HEK293T (cell line): Measurements from ENCODE around the gene MPRIP.
"Not testable (repeated sequence)": the region's sequence is repeated elsewhere in the genome, so short reads cannot be mapped to it uniquely, and the experiment has no call there.

Experiments
- CTCF ChIA-PET: fragments of 350-600 bp; formaldehyde crosslinking; extraction: SDS; loops from one replicate; lab custom pipeline; 2021; ENCODE audit warnings: antibody characterized with exemption, inconsistent platforms; lab: Yijun Ruan, JAX
- POLR2A ChIA-PET: fragments of 350-600 bp; formaldehyde crosslinking; extraction: SDS; loops from one replicate; lab custom pipeline; 2020; ENCODE audit warnings: antibody characterized with exemption, inconsistent platforms; lab: Yijun Ruan, JAX
- DNase-seq: peaks from one replicate; pipeline ENCODE4 v3.0.0; 2012; ENCODE audit warnings: mixed read lengths; ENCODE audit errors: extremely low spot score
- ARNT ChIP-seq: fragments of 450-650 bp; IDR thresholded peaks from 2 replicates; pipeline ENCODE4 v1.6.1; 2017; ENCODE audit warnings: mild to moderate bottlenecking
- BHLHE40 ChIP-seq: fragments of 450-650 bp; IDR thresholded peaks from 2 replicates; pipeline ENCODE4 v1.6.1; 2016; ENCODE audit warnings: mild to moderate bottlenecking, moderate library complexity, borderline replicate concordance
- CTBP1 ChIP-seq: fragments of 450-650 bp; IDR thresholded peaks from 2 replicates; pipeline ENCODE4 v1.6.1; 2016; ENCODE audit warnings: borderline replicate concordance
- ELF4 ChIP-seq: fragments of 450-650 bp; IDR thresholded peaks from 2 replicates; pipeline ENCODE4 v1.6.1; 2017; ENCODE audit warnings: antibody characterized with exemption
- FOXA1 ChIP-seq: fragments of 450-650 bp; IDR thresholded peaks from 2 replicates; pipeline ENCODE4 v1.6.1; 2016; ENCODE audit warnings: mild to moderate bottlenecking
- FOXK2 ChIP-seq: fragments of 450-650 bp; IDR thresholded peaks from 2 replicates; pipeline ENCODE4 v1.6.1; 2016; ENCODE audit warnings: mild to moderate bottlenecking
- FOXM1 ChIP-seq: fragments of 450-650 bp; IDR thresholded peaks from 2 replicates; pipeline ENCODE4 v1.6.1; 2017; ENCODE audit warnings: mild to moderate bottlenecking, borderline replicate concordance
- HDGF ChIP-seq: fragments of 450-650 bp; IDR thresholded peaks from 2 replicates; pipeline ENCODE4 v1.6.1; 2017; ENCODE audit warnings: antibody characterized with exemption, borderline replicate concordance
- L3MBTL2 ChIP-seq: fragments of 450-650 bp; conservative IDR thresholded peaks from 2 replicates; pipeline ENCODE4 v1.6.1; 2016; ENCODE audit warnings: mild to moderate bottlenecking
- LEF1 ChIP-seq: fragments of 450-650 bp; IDR thresholded peaks from 2 replicates; pipeline ENCODE4 v1.6.1; 2017; ENCODE audit warnings: mild to moderate bottlenecking, borderline replicate concordance
- NFRKB ChIP-seq: fragments of 450-650 bp; IDR thresholded peaks from 2 replicates; pipeline ENCODE4 v1.6.1; 2016; ENCODE audit warnings: mild to moderate bottlenecking, moderate library complexity
- PKNOX1 ChIP-seq: fragments of 450-650 bp; IDR thresholded peaks from 2 replicates; pipeline ENCODE4 v1.6.1; 2016
- SP1 ChIP-seq: fragments of 450-650 bp; IDR thresholded peaks from 2 replicates; pipeline ENCODE4 v1.6.1; 2017
- SUZ12 ChIP-seq: fragments of 450-650 bp; IDR thresholded peaks from 2 replicates; pipeline ENCODE4 v1.6.1; 2016; ENCODE audit warnings: mild to moderate bottlenecking
- TARDBP ChIP-seq: fragments of 450-650 bp; IDR thresholded peaks from 2 replicates; pipeline ENCODE4 v1.6.1; 2016
- ZNF384 ChIP-seq: fragments of 450-650 bp; IDR thresholded peaks from 2 replicates; pipeline ENCODE4 v1.6.1; 2016

Gene MPRIP

GRCh38 chr17:17011043-17011907 lies 31.0 kb upstream of the MPRIP start:
- POLR2A ChIA-PET, DNase-seq, CTCF ChIA-PET: not testable (repeated sequence)

DNA sequence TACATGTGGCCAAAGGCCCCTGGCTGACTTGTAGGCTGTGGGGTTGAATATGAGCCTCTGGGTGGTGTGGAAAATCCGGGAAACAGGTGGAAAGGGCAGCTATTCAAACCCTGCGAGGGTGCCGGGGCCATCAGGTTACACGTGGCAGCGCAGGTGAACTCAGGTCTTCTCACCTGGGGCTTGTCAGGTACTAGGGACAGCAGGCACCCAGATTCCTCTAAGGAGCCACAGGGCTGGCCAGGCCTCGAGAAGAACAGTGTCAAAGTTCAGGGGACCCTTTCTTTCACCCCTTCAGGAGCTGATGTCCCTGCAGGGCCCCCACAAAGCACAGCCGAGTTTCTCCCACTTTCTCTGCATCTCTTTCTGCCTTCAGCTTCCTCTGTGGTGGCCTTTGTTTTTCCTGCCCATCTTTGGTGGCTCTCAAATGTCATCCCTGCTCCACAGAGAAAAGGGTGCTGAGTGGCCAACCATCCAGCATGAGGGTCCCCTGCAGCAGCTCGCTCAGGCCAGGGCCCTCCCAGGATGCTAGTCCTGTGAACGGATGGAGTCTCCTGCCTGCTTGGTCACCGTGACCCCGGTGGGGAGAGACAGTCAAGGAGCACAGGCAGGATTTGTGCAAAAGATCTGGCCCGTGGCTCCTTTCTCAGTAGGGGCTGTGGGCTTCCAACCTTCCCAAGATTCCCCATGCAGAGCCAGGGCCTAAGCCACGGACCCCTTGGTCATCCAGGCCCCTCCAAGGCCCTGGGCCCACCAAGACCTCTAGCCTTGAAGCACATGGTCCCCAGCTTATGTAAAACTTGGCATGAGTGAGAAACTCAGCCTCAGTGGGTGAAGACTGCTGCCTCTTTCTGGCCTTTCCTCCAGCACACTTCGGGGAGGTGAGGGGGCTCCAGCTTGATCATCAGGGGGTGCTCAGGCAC lies 28.2 kb upstream of the MPRIP start:
- CTCF ChIA-PET, POLR2A ChIA-PET, DNase-seq: not testable (repeated sequence)

GRCh38 chr17:17014748-17015124 lies 27.5 kb upstream of the MPRIP start:
- CTCF ChIA-PET, DNase-seq, POLR2A ChIA-PET: not testable (repeated sequence)

- no peak for DNase-seq
- POLR2A ChIA-PET: no interaction called here
- TF ChIP-seq HDGF: no peak
- no peak for TF ChIP-seq SP1
- TF ChIP-seq ARNT: no peak
- no peak for TF ChIP-seq LEF1
- TF ChIP-seq SUZ12: no peak
- no peak for TF ChIP-seq BHLHE40
- CTCF ChIA-PET: no interaction called here
Measured at GRCh38 chr17:17015230-17015629, 27.0 kb upstream of the MPRIP start.

DNA sequence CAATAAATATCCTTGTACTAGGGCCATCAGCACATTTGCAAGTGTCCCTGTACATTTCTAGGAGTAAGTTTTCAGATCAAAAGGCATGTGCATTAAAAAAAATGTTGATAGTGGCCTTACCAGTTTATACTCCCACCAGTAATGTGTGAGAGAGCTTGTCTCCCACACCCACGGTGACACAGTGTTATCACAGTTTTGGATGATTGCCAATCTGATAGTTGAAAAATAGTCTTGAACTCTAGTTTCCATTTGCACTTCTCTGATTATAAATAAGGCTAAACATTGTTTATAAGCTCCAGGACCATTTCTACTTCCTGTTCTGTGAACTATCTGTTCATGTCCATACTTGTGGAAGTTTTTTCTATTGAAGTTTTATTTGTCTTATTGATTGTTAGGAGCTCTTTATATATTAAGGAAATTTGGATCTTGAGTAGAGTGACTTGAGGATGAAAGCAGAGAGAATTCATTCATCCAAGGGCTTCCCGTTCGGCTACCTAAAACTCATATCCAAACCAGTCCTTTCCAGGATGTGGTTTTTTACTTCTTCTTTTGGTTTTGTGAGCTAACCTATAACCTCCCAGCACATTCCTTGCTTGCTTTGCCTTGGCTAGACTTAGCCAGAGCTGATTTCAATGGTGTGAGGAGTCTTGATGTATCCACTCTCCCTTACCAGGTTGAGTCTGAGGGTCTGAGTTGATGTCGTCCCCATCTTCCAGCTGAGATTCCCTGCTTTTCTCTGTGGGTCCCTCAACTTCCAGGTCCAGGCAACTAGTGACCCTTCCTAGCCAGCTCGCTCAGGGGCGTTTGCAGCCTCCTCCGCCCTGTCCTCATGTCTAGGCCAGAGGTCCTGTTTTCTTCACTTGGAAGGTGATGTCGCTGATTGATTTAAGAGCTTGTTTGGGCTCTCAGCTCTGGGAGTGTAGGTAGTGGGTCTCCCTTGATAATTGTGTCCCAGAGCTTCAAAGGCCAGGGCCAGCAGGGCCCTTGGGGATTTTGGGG lies 25.8 kb upstream of the MPRIP start:
- CTCF ChIA-PET, DNase-seq: not testable (repeated sequence)
- POLR2A ChIA-PET: interaction anchor here (0.7 kb wide), 1 partner anchor 12 kb away, joined by 3 read pairs; no protein-coding TSS in a partner anchor

DNA sequence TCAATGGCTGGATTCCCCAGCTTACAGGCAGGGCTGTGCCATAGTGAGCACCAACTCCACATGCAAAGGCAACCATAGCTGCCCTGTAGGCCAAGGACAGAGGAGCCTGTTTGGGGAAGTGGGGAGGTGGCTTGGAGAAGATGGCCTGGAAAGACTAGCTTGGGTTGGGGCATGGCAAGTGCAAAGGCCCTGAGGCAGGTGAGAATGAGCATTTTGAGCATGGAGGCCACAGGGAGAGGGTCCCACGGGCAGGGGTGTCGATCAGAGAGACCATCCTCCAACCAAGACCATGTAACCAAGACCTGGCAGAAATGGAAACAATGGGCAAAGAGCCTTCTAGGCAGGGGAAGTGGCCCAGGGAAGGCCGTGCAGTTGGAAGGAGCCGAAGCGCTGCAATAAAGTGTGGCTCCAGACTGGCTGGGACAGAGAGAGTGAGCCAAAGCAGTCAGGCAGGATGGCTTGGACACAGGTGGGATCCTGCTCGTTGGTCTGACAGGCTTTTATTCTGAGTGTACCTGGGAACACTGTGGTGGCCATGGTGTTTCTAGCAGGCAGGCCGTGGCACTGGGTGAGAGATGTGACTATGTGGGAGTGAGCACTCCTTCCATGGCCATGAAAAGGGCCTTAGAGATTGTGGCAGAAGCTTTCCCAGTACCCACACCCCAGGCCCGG lies 24.8 kb upstream of the MPRIP start:
- ChIA-PET POLR2A (no interaction called here), CTCF (no interaction called here)
- TF ChIP-seq FOXM1: no peak
- no peak for TF ChIP-seq ZNF384
- TF ChIP-seq TARDBP: no peak
- no peak for TF ChIP-seq ELF4
- DNase-seq: no peak

DNA sequence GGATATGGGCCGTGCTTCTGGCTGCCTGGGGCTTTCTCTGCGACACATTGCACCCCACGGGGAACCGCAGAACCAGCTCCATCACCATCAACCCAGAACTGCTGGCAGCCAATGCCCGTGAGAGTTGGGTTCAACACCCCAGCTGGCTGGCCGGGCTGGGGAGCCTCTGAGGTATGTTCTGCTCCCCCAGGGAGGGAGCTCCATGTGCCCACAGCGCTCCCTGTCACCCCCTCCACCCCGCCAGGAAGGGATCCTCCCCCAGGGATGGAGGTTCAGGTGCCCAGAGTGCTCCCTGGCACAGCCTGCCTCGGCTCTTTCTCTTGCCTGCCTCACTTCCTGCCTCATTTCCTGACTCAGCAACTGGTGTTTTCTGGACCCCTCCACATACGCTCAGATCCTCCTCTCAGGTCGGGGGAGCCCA lies 24.2 kb upstream of the MPRIP start:
- ChIA-PET CTCF (no interaction called here), POLR2A (no interaction called here)
- DNase-seq: no peak
- no peak for TF ChIP-seq CTBP1
- TF ChIP-seq PKNOX1: no peak
- TF ChIP-seq ARNT: no peak
- TF ChIP-seq FOXK2: no peak
- no peak for TF ChIP-seq ELF4
- no peak for TF ChIP-seq BHLHE40
- TF ChIP-seq FOXM1: no peak
- no peak for TF ChIP-seq FOXA1
- TF ChIP-seq LEF1: no peak
- TF ChIP-seq HDGF: no peak
- no peak for TF ChIP-seq L3MBTL2
- no peak for TF ChIP-seq ZNF384
- TF ChIP-seq SP1: no peak
- no peak for TF ChIP-seq NFRKB
- no peak for TF ChIP-seq SUZ12
- no peak for TF ChIP-seq TARDBP
